Measurements from ENCODE around the gene GCDH. TPM values are rescaled to one million over a fixed set of nuclear protein-coding genes. Genes with fewer than 3 reads are reported as not detected.

The GCDH gene
- total and polyA plus RNA-seq, 2 of the 8 experiments (the other 6 are each of a cell fraction or from before 2014, with no cell fraction given), result 67.3 to 89.4 TPM

GRCh38 chr19:12918253-12918652, 27.3 kb downstream of the GCDH start:
- Histone ChIP-seq H4K91ac (replicated peaks; ENCODE audit: insufficient read length, low read length) (no peak overlapping the region), H2BK20ac (ENCODE audit: low read length) (0 out of 2 replicates have a peak overlapping the region, but pooled peaks have one; percentile 23), H2AFZ (ENCODE audit: low read length) (no peak overlapping the region), H3K79me1 (ENCODE audit: low read depth, low read length) (no peaks in the 10 kb centered on the region), H2BK12ac (ENCODE audit: low read depth, low read length) (peak overlapping the region; percentile 23; the same call in 1 of the 2 replicates), H3K14ac (ENCODE audit: insufficient read length) (no peak overlapping the region), H3K4me3 (ENCODE audit: extremely low read depth in 1 of 4, insufficient read depth in 2 of 4, low read depth in 3 of 4, low read length in 4 of 4) (no peak overlapping the region), H3K4me1 (replicated peaks in 1 of 4; ENCODE audit: control insufficient read depth in 3 of 4, insufficient read depth in 4 of 4, low read length in 3 of 4) (peaks cover 5 to 9% (median 7%) of the 10 kb centered on the region in 4 experiments; a peak in 6 of 7 replicates), H3K18ac (ENCODE audit: extremely low read depth, low read length) (no peak overlapping the region), H4K5ac (ENCODE audit: insufficient read length, low read depth, low read length) (no peak overlapping the region), H2BK15ac (ENCODE audit: low read length) (no peak overlapping the region), H3K4me2 (ENCODE audit: insufficient read depth in 1 of 2, low read depth in 2 of 2, low read length in 2 of 2) (no peak overlapping the region), H2BK120ac (replicated peaks; ENCODE audit: low read depth, low read length) (no peak overlapping the region), H3K9ac (replicated peaks in 1 of 4; ENCODE audit: extremely low read depth in 1 of 4, low read depth in 3 of 4, low read length in 3 of 4) (no peak overlapping the region), H3K9me3 (ENCODE audit: insufficient read depth in 2 of 2, low read depth in 1 of 2, low read length in 1 of 2) (peaks cover 2 to 9% of the 10 kb centered on the region in 2 experiments; a peak in 1 of 4 replicates), H3K27me3 (replicated peaks in 1 of 4; ENCODE audit: control insufficient read depth in 3 of 4, extremely low read depth in 1 of 4, insufficient read depth in 3 of 4, low read length in 3 of 4) (peaks cover 6 to 12% (median 11%) of the 10 kb centered on the region in 4 experiments), H3K4ac (replicated peaks; ENCODE audit: insufficient read length, low read depth, low read length) (no peak overlapping the region), H3K27ac (ENCODE audit: low read depth, low read length) (no peak overlapping the region), H3K23me2 (ENCODE audit: low read depth, low read length) (no peaks in the 10 kb centered on the region), H3K56ac (replicated peaks; ENCODE audit: insufficient read length, low read depth, low read length) (no peak overlapping the region), H4K8ac (ENCODE audit: extremely low read depth, insufficient read depth, low read length) (no peak overlapping the region), H3K79me2 (ENCODE audit: control insufficient read depth in 1 of 2, insufficient read depth in 2 of 2, low read length in 2 of 2) (no peaks in the 10 kb centered on the region), H2BK5ac (ENCODE audit: low read depth, low read length) (no peak overlapping the region), H3K36me3 (ENCODE audit: control insufficient read depth in 2 of 4, insufficient read depth in 4 of 4, low read length in 3 of 4) (peaks cover 5 to 14% (median 10%) of the 10 kb centered on the region in 4 experiments; a peak in 5 of 8 replicates), H2AK5ac (ENCODE audit: low read depth, low read length) (peak overlapping the region; percentile 65; the same call in 1 of the 2 replicates), H3K23ac (ENCODE audit: insufficient read length) (no peak overlapping the region), H4K20me1 (replicated peaks in 1 of 2; ENCODE audit: control insufficient read depth in 1 of 2, insufficient read depth in 2 of 2, low read length in 2 of 2) (no peaks in the 10 kb centered on the region)
- POLR2A ChIA-PET (ENCODE audit: partially characterized antibody), result interaction anchor here (1.2 to 13.9 kb wide), 7 partner anchors 8 to 34 kb away, joined by 4 to 180 read pairs (median 9); partner anchors contain the start of genes CALR, FARSA and GCDH
- no peak for DNase-seq (ENCODE audit: low read depth in 1 of 2, low spot score in 2 of 2)
- 92% methylated on average over 14 of the region's 14 CpGs; no CpG with 5 or more reads in 1 of the 2 experiments for WGBS, 2 experiments (ENCODE audit: extremely low coverage in 1 of 2, insufficient coverage in 1 of 2, insufficient read length in 1 of 2, insufficient replicate concordance in 2 of 2, low coverage in 1 of 2, low lambda C conversion rate in 2 of 2, missing lambda C conversion rate in 1 of 2)
- no peak for FAIRE-seq
- CTCF ChIA-PET (ENCODE audit: partially characterized antibody), result interaction anchor here (0.6 kb wide), 1 partner anchor 307 kb away, joined by 3 read pairs; no protein-coding TSS in a partner anchor
- no peak for TF ChIP-seq SAP30 (IDR thresholded peaks at IDR 0.05; ENCODE audit: insufficient read depth, insufficient replicate concordance, low read length)
- TF ChIP-seq CTBP2 (IDR thresholded peaks at IDR 0.05; ENCODE audit: borderline replicate concordance, insufficient read depth, insufficient read length, low read length), result no peak
- no peak for TF ChIP-seq CEBPB (IDR thresholded peaks at IDR 0.05; ENCODE audit: low read depth, low read length)
- TF ChIP-seq TAF7 (optimal IDR thresholded peaks at IDR 0.05; ENCODE audit: borderline replicate concordance, low read depth, low read length), result no peak
- no peak; the same call in 1 of the 2 replicates for TF ChIP-seq POLR2AphosphoS5 (IDR thresholded peaks at IDR 0.05; ENCODE audit: low read depth, low read length)
- no peak for TF ChIP-seq ASH2L (IDR thresholded peaks at IDR 0.05; ENCODE audit: low read length)
- TF ChIP-seq CBX5 (IDR thresholded peaks at IDR 0.05; ENCODE audit: low read depth, low read length), result no peak
- no peak for TF ChIP-seq SIRT6 (IDR thresholded peaks at IDR 0.05; ENCODE audit: low read length)
- no peak for TF ChIP-seq BRCA1 (IDR thresholded peaks at IDR 0.05; ENCODE audit: low read depth, low read length)
- TF ChIP-seq TAF1 (IDR thresholded peaks at IDR 0.05; ENCODE audit: low read depth, low read length), result no peak
- TF ChIP-seq TBP (IDR thresholded peaks at IDR 0.05; ENCODE audit: low read depth, low read length), result no peak
- TF ChIP-seq KDM1A (IDR thresholded peaks at IDR 0.05; ENCODE audit: borderline replicate concordance, low read length), result no peak
- no peak for TF ChIP-seq RAD21 (IDR thresholded peaks at IDR 0.05 in 1 of 2, conservative IDR thresholded peaks at IDR 0.05 in 1 of 2; ENCODE audit: low read depth in 2 of 2, low read length in 2 of 2)
- no peak for TF ChIP-seq MAFK (IDR thresholded peaks at IDR 0.05; ENCODE audit: low read depth, low read length)
